Tibial nerve (tissue), 4 donors: ENCODE measurements around the gene MRPL36. TPM values are rescaled to one million over a fixed set of nuclear protein-coding genes. Genes with fewer than 3 reads are reported as not detected.

Source experiments
- DNase-seq, 2 donors: peaks; one replicate each; pipeline ENCODE4 v3.0.0-alpha.2; 2019; ENCODE audit warnings: low spot score in 2 of 2
- H3K27ac ChIP-seq, 4 donors: fragments of 200-600 bp; sonication (generic) in 3 of 4; one replicate each; pipeline ENCODE4 v1.5.1; 2017 to 2019; ENCODE audit warnings: mild to moderate bottlenecking in 1 of 4
- H3K27me3 ChIP-seq, 2 donors: fragments of 200-600 bp; sonication (generic) in 1 of 2; one replicate each; pipeline versions ENCODE4 v1.5.1 to v1.6.0; 2017 to 2019
- H3K36me3 ChIP-seq, 3 donors: fragments of 200-600 bp; sonication (generic); one replicate each; pipeline ENCODE4 v1.5.1; 2018 to 2019
- H3K4me1 ChIP-seq, 4 donors: fragments of 200-600 bp; sonication (generic) in 3 of 4; one replicate each; pipeline ENCODE4 v1.5.1; 2017 to 2019
- H3K4me3 ChIP-seq, 4 donors: fragments of 200-600 bp; sonication (generic) in 3 of 4; one replicate each; pipeline ENCODE4 v1.5.1; 2017 to 2019; ENCODE audit warnings: mild to moderate bottlenecking in 1 of 4, moderate library complexity in 1 of 4
- H3K9me3 ChIP-seq, 4 donors: fragments of 200-600 bp; sonication (generic) in 3 of 4; one replicate each; pipeline ENCODE4 v1.5.1; 2017 to 2019
- CTCF ChIP-seq, 5 experiments: fragments of 200-600 bp in 3 of 5; fragments of 450-650 bp in 2 of 5; sonication (generic) in 3 of 5; IDR thresholded peaks; one replicate each; pipeline ENCODE4 v1.5.1; 2016 to 2019; ENCODE audit warnings: antibody characterized with exemption in 5 of 5, mild to moderate bottlenecking in 3 of 5, moderate library complexity in 2 of 5
- EP300 ChIP-seq, 2 donors: sonication (generic); formaldehyde crosslinking; IDR thresholded peaks; one replicate each; pipeline ENCODE4 v1.6.1; 2017; ENCODE audit warnings: antibody characterized with exemption in 2 of 2, mild to moderate bottlenecking in 1 of 2
- POLR2A ChIP-seq, 2 donors: fragments of 450-650 bp; IDR thresholded peaks; one replicate each; pipeline ENCODE4 v1.6.1; 2017; ENCODE audit warnings: antibody characterized with exemption in 2 of 2, mild to moderate bottlenecking in 2 of 2, moderate library complexity in 2 of 2
- WGBS, 2 donors: methylation state at CpG; one replicate each; pipeline ENCODE4 v1.1.5; 2018; 5-methylcytosine and 5-hydroxymethylcytosine counted together
- total RNA-seq, 4 donors: library from RNA; depleted of rRNA; stranded (reverse); fragments of >200 nt; gene quantifications; one replicate each; pipeline ENCODE4 v1.1.0, GENCODE V29; 2016

MRPL36 gene
- total RNA-seq, 4 donors from 2014 or later = 18.2 to 54.0 (median 27.8) TPM

- no peak overlapping the region for H3K27ac ChIP-seq
- peaks cover 0 to 41% (median 0%) of the 10 kb centered on the region in 3 donors for H3K36me3 ChIP-seq
- no peak for DNase-seq
- H3K9me3 ChIP-seq = no peaks in the 10 kb centered on the region
- 92 to 93% methylated on average over 17 to 18 of the region's 18 CpGs for WGBS, 2 donors
- no peak overlapping the region for H3K4me3 ChIP-seq
- no peaks in the 10 kb centered on the region for H3K27me3 ChIP-seq
- H3K4me1 ChIP-seq = peaks cover 0 to 33% (median 9%) of the 10 kb centered on the region in 4 donors
- TF ChIP-seq CTCF (IDR thresholded peaks at IDR 0.05) = no peak
- TF ChIP-seq POLR2A (IDR thresholded peaks at IDR 0.05) = no peak
- no peak for TF ChIP-seq EP300 (IDR thresholded peaks at IDR 0.05)
Measured at GRCh38 chr5:1797103-1797800, 2.4 kb downstream of the MRPL36 start.

- Histone ChIP-seq H3K4me3 (no peak overlapping the region), H3K27me3 (no peaks in the 10 kb centered on the region), H3K36me3 (peaks cover 0 to 41% (median 0%) of the 10 kb centered on the region in 3 donors), H3K4me1 (peaks cover 0 to 27% (median 5%) of the 10 kb centered on the region in 4 donors), H3K9me3 (no peaks in the 10 kb centered on the region), H3K27ac (no peak overlapping the region)
- WGBS, 2 donors = 92% methylated on average over 20 to 21 of the region's 21 CpGs
- TF ChIP-seq POLR2A (IDR thresholded peaks at IDR 0.05) (no peak), CTCF (IDR thresholded peaks at IDR 0.05) (no peak), EP300 (IDR thresholded peaks at IDR 0.05) (no peak)
- DNase-seq = no peak
Measured at GRCh38 chr5:1796371-1797102, 3.1 kb downstream of the MRPL36 start.

DNA sequence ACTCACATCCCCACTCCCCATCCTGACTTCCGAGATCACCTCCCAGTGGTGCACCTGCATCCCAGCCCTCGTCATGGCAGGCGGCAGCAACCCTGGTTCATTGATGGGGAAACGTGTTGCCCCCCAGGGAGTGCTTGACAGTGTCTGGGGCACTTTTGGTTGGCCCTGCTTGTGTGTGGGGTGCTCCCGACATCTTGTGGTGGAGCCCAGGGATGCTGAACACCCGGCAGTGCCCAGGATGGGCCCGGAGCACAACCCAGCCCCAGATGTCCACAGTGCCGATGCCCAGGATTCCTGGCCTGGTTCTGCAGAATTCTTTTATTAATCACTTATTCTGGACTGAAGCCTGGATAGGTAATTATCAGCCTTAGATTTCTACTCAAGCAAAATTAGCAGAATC is 3.7 kb downstream of the MRPL36 start:
- Histone ChIP-seq H3K4me1 (peaks cover 0 to 27% (median 5%) of the 10 kb centered on the region in 4 donors), H3K9me3 (no peaks in the 10 kb centered on the region), H3K36me3 (peaks cover 0 to 41% (median 0%) of the 10 kb centered on the region in 3 donors), H3K27ac (no peak overlapping the region), H3K27me3 (no peaks in the 10 kb centered on the region), H3K4me3 (no peak overlapping the region)
- 73 to 85% methylated on average over 5 to 8 of the region's 8 CpGs for WGBS, 2 donors
- no peak for DNase-seq
- TF ChIP-seq EP300 (IDR thresholded peaks at IDR 0.05) (no peak), POLR2A (IDR thresholded peaks at IDR 0.05) (no peak), CTCF (IDR thresholded peaks at IDR 0.05) (no peak)

DNA sequence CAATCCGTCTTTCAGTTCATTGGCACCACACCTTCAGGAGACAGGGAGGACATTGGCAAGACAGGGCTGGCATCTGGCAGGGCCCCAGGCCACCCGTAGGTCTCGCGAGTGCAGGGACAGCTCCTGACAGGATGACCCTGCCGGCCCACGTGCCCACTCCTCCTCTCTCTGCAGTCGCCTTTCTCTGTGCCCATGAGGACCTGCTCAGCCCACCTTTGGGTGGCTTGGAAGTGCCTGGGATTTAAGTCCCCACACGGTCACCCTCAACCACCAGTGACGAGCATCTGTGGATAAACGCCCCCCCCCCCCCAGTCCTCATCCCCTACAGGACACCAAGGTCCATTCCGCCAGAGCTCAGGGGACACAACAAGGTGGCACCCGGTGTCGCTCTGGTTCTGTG is 4.1 kb downstream of the MRPL36 start:
- 81 to 88% methylated on average over 13 of the region's 13 CpGs for WGBS, 2 donors
- TF ChIP-seq EP300 (IDR thresholded peaks at IDR 0.05) (no peak), CTCF (IDR thresholded peaks at IDR 0.05) (no peak), POLR2A (IDR thresholded peaks at IDR 0.05) (no peak)

GRCh38 chr5:1794901-1795290 is 4.7 kb downstream of the MRPL36 start:
- H3K4me3 ChIP-seq = no peak overlapping the region
- no peak for TF ChIP-seq EP300 (IDR thresholded peaks at IDR 0.05)
- TF ChIP-seq CTCF (IDR thresholded peaks at IDR 0.05) = no peak
- TF ChIP-seq POLR2A (IDR thresholded peaks at IDR 0.05) = no peak
- 90% methylated on average over 17 of the region's 17 CpGs for WGBS, 2 donors
- no peaks in the 10 kb centered on the region for H3K27me3 ChIP-seq
- H3K36me3 ChIP-seq = peaks cover 0 to 41% (median 0%) of the 10 kb centered on the region in 3 donors
- no peak for DNase-seq
- peaks cover 0 to 29% (median 6%) of the 10 kb centered on the region in 4 donors for H3K4me1 ChIP-seq
- no peaks in the 10 kb centered on the region for H3K9me3 ChIP-seq
- H3K27ac ChIP-seq = no peak overlapping the region

More for the DNA sequence above, 4.1 kb downstream of the MRPL36 start:
- Histone ChIP-seq H3K4me1 (peaks cover 0 to 26% (median 5%) of the 10 kb centered on the region in 4 donors), H3K9me3 (no peaks in the 10 kb centered on the region), H3K27ac (no peak overlapping the region), H3K27me3 (no peaks in the 10 kb centered on the region), H3K4me3 (no peak overlapping the region), H3K36me3 (peaks cover 0 to 41% (median 0%) of the 10 kb centered on the region in 3 donors)
- DNase-seq = no peak
